ENCODE measurements around the gene SCFD2. TPM values are rescaled to one million over a fixed set of nuclear protein-coding genes. Genes with fewer than 3 reads are reported as not detected.

Gene SCFD2
- total and polyA plus RNA-seq, 2 of the 8 experiments (the other 6 are each of a cell fraction or from before 2014, with no cell fraction given) = 6.2 to 10.2 TPM

GRCh38 chr4:52917817-52918216, 448.0 kb downstream of the SCFD2 start:
- H2AFZ ChIP-seq (ENCODE audit: low read length) = no peak overlapping the region
- H3K9me3 ChIP-seq (ENCODE audit: insufficient read depth in 2 of 2, low read depth in 1 of 2, low read length in 1 of 2) = no peaks in the 10 kb centered on the region
- POLR2A ChIA-PET (ENCODE audit: partially characterized antibody) = no interaction called here
- DNase-seq (ENCODE audit: low read depth in 1 of 2, low spot score in 2 of 2) (no peak), FAIRE-seq (peak; percentile 13)
- no peak overlapping the region for H3K4me3 ChIP-seq (ENCODE audit: extremely low read depth in 1 of 4, insufficient read depth in 2 of 4, low read depth in 3 of 4, low read length in 4 of 4)
- H3K4me1 ChIP-seq (replicated peaks in 1 of 4; ENCODE audit: control insufficient read depth in 3 of 4, insufficient read depth in 4 of 4, low read length in 3 of 4) = peaks cover 0 to 7% (median 2%) of the 10 kb centered on the region in 4 experiments; a peak in 2 of 7 replicates
- no peak overlapping the region for H2BK15ac ChIP-seq (ENCODE audit: low read length)
- no peak overlapping the region for H2BK5ac ChIP-seq (ENCODE audit: low read depth, low read length)
- no peaks in the 10 kb centered on the region for H4K20me1 ChIP-seq (replicated peaks in 1 of 2; ENCODE audit: control insufficient read depth in 1 of 2, insufficient read depth in 2 of 2, low read length in 2 of 2)
- no peak overlapping the region for H3K14ac ChIP-seq (ENCODE audit: insufficient read length)
- H3K56ac ChIP-seq (replicated peaks; ENCODE audit: insufficient read length, low read depth, low read length) = no peak overlapping the region
- H3K4me2 ChIP-seq (ENCODE audit: insufficient read depth in 1 of 2, low read depth in 2 of 2, low read length in 2 of 2) = no peak overlapping the region
- peak overlapping the region; percentile 61 for H4K91ac ChIP-seq (replicated peaks; ENCODE audit: insufficient read length, low read length)
- no peak overlapping the region for H4K5ac ChIP-seq (ENCODE audit: insufficient read length, low read depth, low read length)
- H2BK120ac ChIP-seq (replicated peaks; ENCODE audit: low read depth, low read length) = no peak overlapping the region
- no peak overlapping the region for H2BK12ac ChIP-seq (ENCODE audit: low read depth, low read length)
- H3K36me3 ChIP-seq (ENCODE audit: control insufficient read depth in 2 of 4, insufficient read depth in 4 of 4, low read length in 3 of 4) = no peaks in the 10 kb centered on the region
- H3K27me3 ChIP-seq (replicated peaks in 1 of 4; ENCODE audit: control insufficient read depth in 3 of 4, extremely low read depth in 1 of 4, insufficient read depth in 3 of 4, low read length in 3 of 4) = no peaks in the 10 kb centered on the region
- H3K4ac ChIP-seq (replicated peaks; ENCODE audit: insufficient read length, low read depth, low read length) = no peak overlapping the region
- no peaks in the 10 kb centered on the region for H3K79me2 ChIP-seq (ENCODE audit: control insufficient read depth in 1 of 2, insufficient read depth in 2 of 2, low read length in 2 of 2)
- no peak overlapping the region for H2AK5ac ChIP-seq (ENCODE audit: low read depth, low read length)
- no peak overlapping the region for H3K18ac ChIP-seq (ENCODE audit: extremely low read depth, low read length)
- no peak overlapping the region for H3K23ac ChIP-seq (ENCODE audit: insufficient read length)
- no peaks in the 10 kb centered on the region for H3K79me1 ChIP-seq (ENCODE audit: low read depth, low read length)
- WGBS, 2 experiments (ENCODE audit: extremely low coverage in 1 of 2, insufficient coverage in 1 of 2, insufficient read length in 1 of 2, insufficient replicate concordance in 2 of 2, low coverage in 1 of 2, low lambda C conversion rate in 2 of 2, missing lambda C conversion rate in 1 of 2) = 79% methylated on average over 5 of the region's 5 CpGs; no CpG with 5 or more reads in 1 of the 2 experiments
- no peak overlapping the region for H3K9ac ChIP-seq (replicated peaks in 1 of 4; ENCODE audit: extremely low read depth in 1 of 4, low read depth in 3 of 4, low read length in 3 of 4)
- no peaks in the 10 kb centered on the region for H3K23me2 ChIP-seq (ENCODE audit: low read depth, low read length)
- no peak overlapping the region for H3K27ac ChIP-seq (ENCODE audit: low read depth, low read length)
- H2BK20ac ChIP-seq (ENCODE audit: low read length) = no peak overlapping the region
- peak overlapping the region; percentile 11; the same call in 1 of the 2 replicates for H4K8ac ChIP-seq (ENCODE audit: extremely low read depth, insufficient read depth, low read length)
- CTCF ChIA-PET (ENCODE audit: partially characterized antibody) = no interaction called here
- no peak for TF ChIP-seq EZH2 (IDR thresholded peaks at IDR 0.05; ENCODE audit: low read depth, low read length, severe bottlenecking)
- TF ChIP-seq EGR1 (IDR thresholded peaks at IDR 0.05; ENCODE audit: borderline replicate concordance, low read depth, low read length) = no peak
- no peak for TF ChIP-seq USF2 (IDR thresholded peaks at IDR 0.05; ENCODE audit: low read length)
- TF ChIP-seq POLR2A (IDR thresholded peaks at IDR 0.05; ENCODE audit: control extremely low read depth in 1 of 2, low read depth in 2 of 2, low read length in 2 of 2) = no peak
- no peak for TF ChIP-seq BACH1 (IDR thresholded peaks at IDR 0.05; ENCODE audit: low read length)
- TF ChIP-seq SAP30 (IDR thresholded peaks at IDR 0.05; ENCODE audit: insufficient read depth, insufficient replicate concordance, low read length) = no peak
- TF ChIP-seq TCF12 (IDR thresholded peaks at IDR 0.05; ENCODE audit: low read depth, low read length) = no peak
- no peak for TF ChIP-seq SIN3A (conservative IDR thresholded peaks at IDR 0.05 in 1 of 2, IDR thresholded peaks at IDR 0.05 in 1 of 2; ENCODE audit: low read depth in 1 of 2, low read length in 2 of 2)
- TF ChIP-seq SP4 (IDR thresholded peaks at IDR 0.05; ENCODE audit: low read length) = no peak
- no peak for TF ChIP-seq EP300 (IDR thresholded peaks at IDR 0.05; ENCODE audit: borderline replicate concordance in 1 of 2, low read depth in 2 of 2, low read length in 2 of 2)
- TF ChIP-seq ZNF274 (IDR thresholded peaks at IDR 0.05; ENCODE audit: borderline replicate concordance, extremely low read depth, low read length) = no peak
- no peak for TF ChIP-seq TAF1 (IDR thresholded peaks at IDR 0.05; ENCODE audit: low read depth, low read length)
- TF ChIP-seq MAX (IDR thresholded peaks at IDR 0.05) = no peak

All from H1 (cell line).